Retinal pigment epithelial cell (primary cell): ENCODE results near the gene BCL7A.

ENCODE experiments used
- DNase-seq: peaks from one replicate; pipeline ENCODE4 v3.0.0-alpha.2; 2010; ENCODE audit warnings: low read depth
- H3K4me3 ChIP-seq: 2 replicates; pipeline ENCODE4 v1.5.1; 2011; ENCODE audit warnings: mild to moderate bottlenecking, low read length, control low read depth, moderate library complexity
- CTCF ChIP-seq: conservative IDR thresholded peaks from 2 replicates; pipeline ENCODE4 v1.5.1; 2011; ENCODE audit warnings: low read depth, low read length, control low read depth, inconsistent platforms

The BCL7A gene

GRCh38 chr12:122028905-122029560, 7.3 kb downstream of the BCL7A start:
- no peak for DNase-seq
- no peak overlapping the region for H3K4me3 ChIP-seq
- TF ChIP-seq CTCF, result no peak

GRCh38 chr12:122029620-122030423, 8.1 kb downstream of the BCL7A start:
- H3K4me3 ChIP-seq, result no peak overlapping the region
- TF ChIP-seq CTCF, result no peak
- no peak for DNase-seq

GRCh38 chr12:122030424-122031035, 8.8 kb downstream of the BCL7A start:
- DNase-seq, result no peak
- TF ChIP-seq CTCF, result no peak
- H3K4me3 ChIP-seq, result no peak overlapping the region

- no peak for DNase-seq
- TF ChIP-seq CTCF, result peak; percentile 84
- H3K4me3 ChIP-seq, result no peak overlapping the region
Measured at GRCh38 chr12:122031342-122032216, 9.9 kb downstream of the BCL7A start.

- TF ChIP-seq CTCF, result no peak
- no peak for DNase-seq
- no peak overlapping the region for H3K4me3 ChIP-seq
Measured at GRCh38 chr12:122032580-122032979, 10.9 kb downstream of the BCL7A start.

GRCh38 chr12:122035292-122035691, 13.6 kb downstream of the BCL7A start:
- no peak for DNase-seq
- no peak for TF ChIP-seq CTCF
- H3K4me3 ChIP-seq, result no peak overlapping the region
